Measurements from ENCODE around the gene NMT2. TPM values are rescaled to one million over a fixed set of nuclear protein-coding genes. Genes with fewer than 3 reads are reported as not detected.

Gene NMT2
- total RNA-seq, 1 donor from 2014 or later = 25.4 TPM

DNA sequence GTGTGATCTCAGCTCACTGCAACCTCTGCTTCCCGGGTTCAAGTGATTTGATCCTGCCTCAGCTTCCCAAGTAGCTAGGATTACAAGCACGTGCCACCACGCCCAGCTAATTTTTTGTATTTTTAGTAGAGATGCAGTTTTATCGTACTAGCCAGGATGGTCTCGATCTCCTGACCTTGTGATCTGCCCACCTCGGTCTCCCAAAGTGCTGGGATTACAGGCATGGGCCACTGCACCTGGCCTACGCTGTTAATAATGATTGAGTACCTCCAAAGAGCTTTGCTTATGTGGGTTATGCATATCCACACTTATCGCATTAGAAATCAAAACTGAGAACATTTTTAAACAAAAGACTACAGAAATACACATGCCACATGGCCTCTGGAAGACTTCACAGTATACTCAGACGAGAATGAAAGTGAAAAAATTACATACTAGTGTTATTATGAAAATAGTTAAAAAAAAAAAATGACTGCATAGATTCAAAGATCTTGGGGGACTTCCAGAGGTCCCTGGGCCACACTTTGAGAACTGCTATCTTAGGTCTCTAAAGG is 45.9 kb downstream of the NMT2 start:
- H2AFZ ChIP-seq (replicated peaks) = no peak overlapping the region
- H3K4me3 ChIP-seq = no peak overlapping the region
- H3K79me2 ChIP-seq (ENCODE audit: low read depth) = no peaks in the 10 kb centered on the region
- H3K27ac Mint-ChIP-seq = no peak overlapping the region
- H3K4me1 ChIP-seq = no peaks in the 10 kb centered on the region
- H3K27me3 ChIP-seq = no peaks in the 10 kb centered on the region
- H3K9me3 Mint-ChIP-seq = no peaks in the 10 kb centered on the region
- H3K36me3 ChIP-seq = peaks cover 4% of the 10 kb centered on the region
- H3K4me3 Mint-ChIP-seq = no peak overlapping the region
- no peak overlapping the region for H3K27ac ChIP-seq
- H4K20me1 ChIP-seq (ENCODE audit: low read depth) = no peaks in the 10 kb centered on the region
- no peak overlapping the region for H3K4me2 ChIP-seq
- TF ChIP-seq EZH2phosphoT487 (IDR thresholded peaks at IDR 0.05) = no peak
- peaks cover 23% of the 10 kb centered on the region for H3K36me3 Mint-ChIP-seq
- H3F3A ChIP-seq (ENCODE audit: low read depth) = no peaks in the 10 kb centered on the region
- H3K9me3 ChIP-seq (ENCODE audit: low read depth) = no peaks in the 10 kb centered on the region
- no peaks in the 10 kb centered on the region for H3K4me1 Mint-ChIP-seq
- H3K9ac ChIP-seq = no peak overlapping the region
- DNase-seq (ENCODE audit: low spot score) = no peak
- no peaks in the 10 kb centered on the region for H3K27me3 Mint-ChIP-seq (ENCODE audit: insufficient read depth, low read depth)

DNA sequence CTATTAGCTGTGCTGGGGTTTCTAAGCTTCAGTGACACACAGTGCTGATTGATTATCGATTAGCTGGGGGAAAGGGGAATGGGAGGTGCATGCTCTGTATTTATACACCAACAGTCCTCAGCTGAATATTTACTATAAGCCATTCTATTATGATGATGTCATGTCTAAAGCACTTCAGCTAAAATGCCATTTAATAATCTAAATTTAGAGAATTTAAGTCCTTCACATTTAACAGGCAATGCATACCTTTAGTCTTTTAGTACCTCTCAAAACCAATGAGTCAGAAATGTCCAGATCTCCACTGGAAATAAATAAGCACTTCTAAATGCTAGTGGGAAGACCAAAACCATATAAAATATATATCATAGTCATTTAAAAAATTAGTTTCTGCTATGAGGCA is 46.8 kb downstream of the NMT2 start:
- no peak for DNase-seq (ENCODE audit: low spot score)
- no peak overlapping the region for H3K27ac Mint-ChIP-seq
- Histone ChIP-seq H3F3A (ENCODE audit: low read depth) (no peaks in the 10 kb centered on the region), H3K9me3 (ENCODE audit: low read depth) (no peaks in the 10 kb centered on the region), H3K79me2 (ENCODE audit: low read depth) (no peaks in the 10 kb centered on the region), H3K4me2 (no peak overlapping the region), H2AFZ (replicated peaks) (no peak overlapping the region), H3K27ac (no peak overlapping the region), H4K20me1 (ENCODE audit: low read depth) (no peaks in the 10 kb centered on the region), H3K36me3 (peaks cover 11% of the 10 kb centered on the region), H3K27me3 (no peaks in the 10 kb centered on the region), H3K4me1 (no peaks in the 10 kb centered on the region), H3K9ac (no peak overlapping the region), H3K4me3 (no peak overlapping the region)
- H3K27me3 Mint-ChIP-seq (ENCODE audit: insufficient read depth, low read depth) = no peaks in the 10 kb centered on the region
- no peaks in the 10 kb centered on the region for H3K9me3 Mint-ChIP-seq
- peaks cover 23% of the 10 kb centered on the region for H3K36me3 Mint-ChIP-seq
- no peak for TF ChIP-seq EZH2phosphoT487 (IDR thresholded peaks at IDR 0.05)
- no peak for TF ChIP-seq EZH2 (IDR thresholded peaks at IDR 0.05)
- TF ChIP-seq, protein P1, sequence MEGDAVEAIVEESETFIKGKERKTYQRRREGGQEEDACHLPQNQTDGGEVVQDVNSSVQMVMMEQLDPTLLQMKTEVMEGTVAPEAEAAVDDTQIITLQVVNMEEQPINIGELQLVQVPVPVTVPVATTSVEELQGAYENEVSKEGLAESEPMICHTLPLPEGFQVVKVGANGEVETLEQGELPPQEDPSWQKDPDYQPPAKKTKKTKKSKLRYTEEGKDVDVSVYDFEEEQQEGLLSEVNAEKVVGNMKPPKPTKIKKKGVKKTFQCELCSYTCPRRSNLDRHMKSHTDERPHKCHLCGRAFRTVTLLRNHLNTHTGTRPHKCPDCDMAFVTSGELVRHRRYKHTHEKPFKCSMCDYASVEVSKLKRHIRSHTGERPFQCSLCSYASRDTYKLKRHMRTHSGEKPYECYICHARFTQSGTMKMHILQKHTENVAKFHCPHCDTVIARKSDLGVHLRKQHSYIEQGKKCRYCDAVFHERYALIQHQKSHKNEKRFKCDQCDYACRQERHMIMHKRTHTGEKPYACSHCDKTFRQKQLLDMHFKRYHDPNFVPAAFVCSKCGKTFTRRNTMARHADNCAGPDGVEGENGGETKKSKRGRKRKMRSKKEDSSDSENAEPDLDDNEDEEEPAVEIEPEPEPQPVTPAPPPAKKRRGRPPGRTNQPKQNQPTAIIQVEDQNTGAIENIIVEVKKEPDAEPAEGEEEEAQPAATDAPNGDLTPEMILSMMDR (IDR thresholded peaks at IDR 0.05) = no peak
- no peak overlapping the region for H3K4me3 Mint-ChIP-seq
- H3K4me1 Mint-ChIP-seq = no peaks in the 10 kb centered on the region

DNA sequence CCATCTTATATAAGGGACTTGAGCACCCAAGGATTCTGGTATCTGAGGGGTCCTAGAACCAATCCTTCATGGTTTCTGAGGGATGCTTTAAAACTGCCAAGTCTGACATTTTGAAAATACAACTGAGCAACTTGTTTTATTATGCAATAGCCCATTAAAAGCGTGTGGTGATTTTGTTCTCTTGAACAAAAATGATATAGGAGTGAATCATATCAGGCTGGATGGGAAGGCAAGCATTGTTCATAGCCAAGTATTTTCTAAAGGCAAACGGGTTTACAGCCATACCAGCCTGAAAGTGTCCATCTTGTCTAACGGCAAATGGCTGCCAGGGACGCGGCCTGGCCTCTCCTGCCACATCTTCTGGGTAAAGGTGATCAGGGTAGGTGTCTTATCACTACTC is 48.0 kb downstream of the NMT2 start:
- Histone ChIP-seq H3K4me1 (no peaks in the 10 kb centered on the region), H3K27me3 (no peaks in the 10 kb centered on the region), H3F3A (ENCODE audit: low read depth) (no peaks in the 10 kb centered on the region), H3K4me3 (no peak overlapping the region), H3K4me2 (no peak overlapping the region), H3K9me3 (ENCODE audit: low read depth) (no peaks in the 10 kb centered on the region), H3K27ac (no peak overlapping the region), H2AFZ (replicated peaks) (no peak overlapping the region), H4K20me1 (ENCODE audit: low read depth) (no peaks in the 10 kb centered on the region), H3K9ac (no peak overlapping the region), H3K36me3 (peaks cover 13% of the 10 kb centered on the region), H3K79me2 (ENCODE audit: low read depth) (no peaks in the 10 kb centered on the region)
- H3K27me3 Mint-ChIP-seq (ENCODE audit: insufficient read depth, low read depth) = no peaks in the 10 kb centered on the region
- H3K36me3 Mint-ChIP-seq = peaks cover 19% of the 10 kb centered on the region
- no peak overlapping the region for H3K4me3 Mint-ChIP-seq
- no peaks in the 10 kb centered on the region for H3K9me3 Mint-ChIP-seq
- H3K27ac Mint-ChIP-seq = no peak overlapping the region
- H3K4me1 Mint-ChIP-seq = no peaks in the 10 kb centered on the region
- DNase-seq (ENCODE audit: low spot score) = no peak
- no peak for TF ChIP-seq EZH2phosphoT487 (IDR thresholded peaks at IDR 0.05)
- TF ChIP-seq EZH2 (IDR thresholded peaks at IDR 0.05) = no peak
- TF ChIP-seq, protein P1 (IDR thresholded peaks at IDR 0.05) = no peak

DNA sequence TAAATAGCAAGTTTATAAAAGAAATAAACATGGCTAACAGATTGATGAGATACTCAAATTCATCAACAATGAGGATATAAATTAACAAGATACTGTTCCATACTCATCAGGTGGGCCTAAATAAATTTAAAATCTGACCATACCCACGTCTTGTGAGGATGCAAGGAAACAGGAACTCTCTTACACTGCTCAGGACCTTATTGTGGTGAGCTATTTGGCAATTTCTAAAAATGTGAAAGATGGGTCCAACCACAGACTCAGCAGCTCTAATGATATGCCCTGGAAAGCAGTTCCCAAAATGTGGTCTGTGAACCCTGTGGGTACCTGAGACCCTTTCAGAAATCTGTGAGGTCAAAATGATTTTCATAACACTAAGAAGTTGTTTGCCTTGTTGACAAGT is 49.9 kb downstream of the NMT2 start:
- no peak overlapping the region for H3K4me3 Mint-ChIP-seq
- no peaks in the 10 kb centered on the region for H3K79me2 ChIP-seq (ENCODE audit: low read depth)
- peaks cover 18% of the 10 kb centered on the region for H3K36me3 Mint-ChIP-seq
- no peak overlapping the region for H3K9ac ChIP-seq
- H3F3A ChIP-seq (ENCODE audit: low read depth) = no peaks in the 10 kb centered on the region
- H3K36me3 ChIP-seq = peaks cover 13% of the 10 kb centered on the region
- DNase-seq (ENCODE audit: low spot score) = no peak
- no peak overlapping the region for H3K4me3 ChIP-seq
- TF ChIP-seq EZH2phosphoT487 (IDR thresholded peaks at IDR 0.05) (no peak), EZH2 (IDR thresholded peaks at IDR 0.05) (no peak)
- TF ChIP-seq, protein P1 (IDR thresholded peaks at IDR 0.05) = no peak
- H3K27me3 Mint-ChIP-seq (ENCODE audit: insufficient read depth, low read depth) = no peaks in the 10 kb centered on the region
- no peaks in the 10 kb centered on the region for H4K20me1 ChIP-seq (ENCODE audit: low read depth)
- no peaks in the 10 kb centered on the region for H3K27me3 ChIP-seq
- H3K9me3 ChIP-seq (ENCODE audit: low read depth) = no peaks in the 10 kb centered on the region
- no peak overlapping the region for H3K27ac Mint-ChIP-seq
- no peak overlapping the region for H3K27ac ChIP-seq
- no peak overlapping the region for H3K4me2 ChIP-seq
- no peaks in the 10 kb centered on the region for H3K4me1 ChIP-seq
- H2AFZ ChIP-seq (replicated peaks) = no peak overlapping the region
- no peaks in the 10 kb centered on the region for H3K9me3 Mint-ChIP-seq
- no peaks in the 10 kb centered on the region for H3K4me1 Mint-ChIP-seq
